ENCODE measurements around the gene GUCD1. TPM values are rescaled to one million over a fixed set of nuclear protein-coding genes. Genes with fewer than 3 reads are reported as not detected.
"Not testable (repeated sequence)": the region's sequence is repeated elsewhere in the genome, so short reads cannot be mapped to it uniquely, and the experiment has no call there.

Gene GUCD1
- 80.4 and 144 TPM in 2 replicates for total RNA-seq (2014; rRNA removed; shearing (Covaris generic))
- total RNA-seq (2022): 114 and 129 TPM in 2 replicates
- percentile 75 among the genes with signal in this experiment for Bru-seq, nascent RNA
- BruChase-seq, experiment 1, labeled RNA remaining after a 6-hour chase: percentile 80 among the genes with signal in this experiment
- percentile 91 among the genes with signal in this experiment for BruChase-seq, experiment 2, labeled RNA remaining after a 2-hour chase
- long read RNA-seq, transcript GUCD1-203 (6 exons, 1,606 nt): minor isoform, 7 of 114 reads
- long read RNA-seq, transcript GUCD1-212 (2 exons, 510 nt): minor isoform, 7 of 114 reads
- long read RNA-seq, transcript GUCD1-206 (6 exons, 3,613 nt): major isoform, 47 of 114 reads
- long read RNA-seq, transcript GUCD1-204 (6 exons, 3,482 nt): minor isoform, 6 of 114 reads
- long read RNA-seq, partial matches to known transcripts: 4 of 114 reads
- long read RNA-seq, other reads (novel, unspliced or antisense): 35 of 114 reads

- intact Hi-C loops (cut with micrococcal nuclease; ENCODE audit: unreplicated experiment): loop anchor here (1.0 kb wide), 1 partner anchor 120 kb away; no protein-coding TSS in a partner anchor
- DNase-seq (ENCODE audit: low spot score): peak; percentile 50
- no TSS peak for BruUV-seq (replicated peaks)
- ChIA-PET CTCF (ENCODE audit: unreplicated experiment) (no interaction called here), POLR2A (interaction anchor here (0.6 to 1.6 kb wide), 5 partner anchors 21 to 109 kb away, joined by 3 to 7 read pairs (median 3); no protein-coding TSS in a partner anchor)
- no peaks in the 10 kb centered on the region for H3K9me3 ChIP-seq (ENCODE audit: low read length)
- H3K79me2 ChIP-seq (ENCODE audit: insufficient read depth, low read depth, low read length): peaks cover 70% of the 10 kb centered on the region
- H3K36me3 ChIP-seq (ENCODE audit: insufficient read depth, low read length): peaks cover 57% of the 10 kb centered on the region
- no peaks in the 10 kb centered on the region for H3K9me2 ChIP-seq (ENCODE audit: insufficient read depth, low read length)
- H2AFZ ChIP-seq (ENCODE audit: low read length): peak within 1 kb of the TSS; percentile 79; the same call in 1 of the 2 replicates
- H3K4me2 ChIP-seq (ENCODE audit: low read length): peak within 1 kb of the TSS; percentile 96
- peaks cover 30% of the 10 kb centered on the region for H4K20me1 ChIP-seq (ENCODE audit: insufficient read depth, low read length)
- peak within 1 kb of the TSS; percentile 87 for H3K27ac ChIP-seq (ENCODE audit: low read depth, low read length, poor library complexity, severe bottlenecking)
- H3K4me1 ChIP-seq (ENCODE audit: insufficient read depth, low read length, poor library complexity, severe bottlenecking): peaks cover 61% of the 10 kb centered on the region
- TF ChIP-seq EZH2phosphoT487 (IDR thresholded peaks at IDR 0.05; ENCODE audit: borderline replicate concordance, low read depth, low read length): no peak
- H3K4me3 ChIP-seq (ENCODE audit: low read depth, low read length, poor library complexity, severe bottlenecking): peak within 1 kb of the TSS; percentile 96
Observed at GRCh38 chr22:24554313-24555164, at the start of gene GUCD1. GUCD1 (minus strand) TSS chr22:24555138; CDS start chr22:24554991, 147 bp downstream.

GRCh38 chr22:24603770-24604629 is 49.1 kb upstream of the GUCD1 start:
- H3K79me2 ChIP-seq (ENCODE audit: insufficient read depth, low read depth, low read length); CTCF ChIA-PET (ENCODE audit: unreplicated experiment); H4K20me1 ChIP-seq (ENCODE audit: insufficient read depth, low read length); H3K9me3 ChIP-seq (ENCODE audit: low read length); H3K4me3 ChIP-seq (ENCODE audit: low read depth, low read length, poor library complexity, severe bottlenecking); BruUV-seq (replicated peaks); H3K27ac ChIP-seq (ENCODE audit: low read depth, low read length, poor library complexity, severe bottlenecking); intact Hi-C loops (cut with micrococcal nuclease; ENCODE audit: unreplicated experiment); H3K9me2 ChIP-seq (ENCODE audit: insufficient read depth, low read length); H3K36me3 ChIP-seq (ENCODE audit: insufficient read depth, low read length): not testable (repeated sequence)
- H3K4me1 ChIP-seq (ENCODE audit: insufficient read depth, low read length, poor library complexity, severe bottlenecking): peaks cover 20% of the 10 kb centered on the region
- peak; percentile 27 for DNase-seq (ENCODE audit: low spot score)
- POLR2A ChIA-PET: interaction anchor here (0.6 kb wide), 1 partner anchor 73 kb away, joined by 4 read pairs; no protein-coding TSS in a partner anchor
- peak overlapping the region; percentile 80; the same call in 1 of the 2 replicates for H2AFZ ChIP-seq (ENCODE audit: low read length)
- H3K4me2 ChIP-seq (ENCODE audit: low read length): peak overlapping the region; percentile 44; the same call in 1 of the 2 replicates
- peak; percentile 52 for TF ChIP-seq CTCF (conservative IDR thresholded peaks at IDR 0.05; ENCODE audit: low read length)

GRCh38 chr22:24602847-24603769 is 48.2 kb upstream of the GUCD1 start, which contains the start of gene GGT1:
GGT1 (plus strand) TSS chr22:24603193; CDS start chr22:24611082, 7,889 bp downstream.
- BruUV-seq (replicated peaks); H3K36me3 ChIP-seq (ENCODE audit: insufficient read depth, low read length); H4K20me1 ChIP-seq (ENCODE audit: insufficient read depth, low read length); H3K4me3 ChIP-seq (ENCODE audit: low read depth, low read length, poor library complexity, severe bottlenecking); CTCF ChIA-PET (ENCODE audit: unreplicated experiment); intact Hi-C loops (cut with micrococcal nuclease; ENCODE audit: unreplicated experiment); H3K27ac ChIP-seq (ENCODE audit: low read depth, low read length, poor library complexity, severe bottlenecking); DNase-seq (ENCODE audit: low spot score); H3K9me2 ChIP-seq (ENCODE audit: insufficient read depth, low read length); H3K9me3 ChIP-seq (ENCODE audit: low read length); H3K79me2 ChIP-seq (ENCODE audit: insufficient read depth, low read depth, low read length): not testable (repeated sequence)
- POLR2A ChIA-PET: interaction anchor here (0.6 to 0.7 kb wide), 2 partner anchors 72 to 252 kb away, joined by 3 to 4 read pairs; no protein-coding TSS in a partner anchor
- Histone ChIP-seq H3K4me1 (ENCODE audit: insufficient read depth, low read length, poor library complexity, severe bottlenecking) (peaks cover 20% of the 10 kb centered on the region), H3K4me2 (ENCODE audit: low read length) (peak within 1 kb of the TSS; percentile 44; the same call in 1 of the 2 replicates), H2AFZ (ENCODE audit: low read length) (peak within 1 kb of the TSS; percentile 80; the same call in 1 of the 2 replicates)

- CTCF ChIA-PET (ENCODE audit: unreplicated experiment): not testable (repeated sequence)
Observed at GRCh38 chr22:24602105-24602749, 47.3 kb upstream of the GUCD1 start.

More at GRCh38 chr22:24602105-24602749, 47.3 kb upstream of the GUCD1 start:
- POLR2A ChIA-PET: interaction anchor here (0.7 kb wide), 1 partner anchor 251 kb away, joined by 3 read pairs; no protein-coding TSS in a partner anchor
- H3K79me2 ChIP-seq (ENCODE audit: insufficient read depth, low read depth, low read length); H2AFZ ChIP-seq (ENCODE audit: low read length); BruUV-seq (replicated peaks); H3K27ac ChIP-seq (ENCODE audit: low read depth, low read length, poor library complexity, severe bottlenecking); H3K36me3 ChIP-seq (ENCODE audit: insufficient read depth, low read length); H3K4me2 ChIP-seq (ENCODE audit: low read length); H3K9me3 ChIP-seq (ENCODE audit: low read length); H3K4me3 ChIP-seq (ENCODE audit: low read depth, low read length, poor library complexity, severe bottlenecking); H4K20me1 ChIP-seq (ENCODE audit: insufficient read depth, low read length); DNase-seq (ENCODE audit: low spot score); intact Hi-C loops (cut with micrococcal nuclease; ENCODE audit: unreplicated experiment); H3K9me2 ChIP-seq (ENCODE audit: insufficient read depth, low read length): not testable (repeated sequence)
- peaks cover 13% of the 10 kb centered on the region for H3K4me1 ChIP-seq (ENCODE audit: insufficient read depth, low read length, poor library complexity, severe bottlenecking)

All from OCI-LY7 (cell line).